Parathyroid adenoma (tissue), 2 donors: ENCODE measurements around the gene LHFPL4.

Experiments used
- H2AFZ ChIP-seq: fragments of 300-600 bp; sonication (generic); one replicate; pipeline ENCODE4 v1.7.0; 2017; ENCODE audit warnings: antibody characterized with exemption, mild to moderate bottlenecking
- H3K27ac ChIP-seq: fragments of 300-600 bp; sonication (generic); one replicate; pipeline ENCODE4 v1.7.0; 2017
- H3K27me3 ChIP-seq: fragments of 300-600 bp; sonication (generic); one replicate; pipeline ENCODE4 v1.7.0; 2017; ENCODE audit warnings: low read length; ENCODE audit not compliant: control insufficient read depth, insufficient read depth
- H3K36me3 ChIP-seq: fragments of 300-600 bp; sonication (generic); one replicate; pipeline ENCODE4 v1.7.0; 2017; ENCODE audit warnings: low read length; ENCODE audit not compliant: control insufficient read depth, insufficient read depth
- H3K4me1 ChIP-seq: fragments of 300-600 bp; sonication (generic); one replicate; pipeline ENCODE4 v1.7.0; 2017; ENCODE audit warnings: control low read depth
- H3K4me2 ChIP-seq: fragments of 300-600 bp; sonication (generic); one replicate; pipeline ENCODE4 v1.7.0; 2017; ENCODE audit warnings: low read length
- H3K4me3 ChIP-seq: fragments of 300-600 bp; sonication (generic); one replicate; pipeline ENCODE4 v1.7.0; 2017; ENCODE audit warnings: low read depth, low read length
- H3K79me2 ChIP-seq: fragments of 300-600 bp; sonication (generic); one replicate; pipeline ENCODE4 v1.7.0; 2017; ENCODE audit warnings: control low read depth
- H3K9ac ChIP-seq: fragments of 300-600 bp; sonication (generic); one replicate; pipeline ENCODE4 v1.7.0; 2017; ENCODE audit warnings: mild to moderate bottlenecking
- H3K9me3 ChIP-seq: fragments of 300-600 bp; sonication (generic); one replicate; pipeline ENCODE4 v1.7.0; 2017; ENCODE audit warnings: low read length; ENCODE audit not compliant: control insufficient read depth
- TF ChIP-seq, protein P1 (sequence below): fragments of 300-600 bp; sonication (generic); IDR thresholded peaks from one replicate; pipeline ENCODE4 v1.7.0; 2017; ENCODE audit warnings: antibody characterized with exemption, mild to moderate bottlenecking
- donor health status: primary hyperparathyroidism.

LHFPL4 gene

DNA sequence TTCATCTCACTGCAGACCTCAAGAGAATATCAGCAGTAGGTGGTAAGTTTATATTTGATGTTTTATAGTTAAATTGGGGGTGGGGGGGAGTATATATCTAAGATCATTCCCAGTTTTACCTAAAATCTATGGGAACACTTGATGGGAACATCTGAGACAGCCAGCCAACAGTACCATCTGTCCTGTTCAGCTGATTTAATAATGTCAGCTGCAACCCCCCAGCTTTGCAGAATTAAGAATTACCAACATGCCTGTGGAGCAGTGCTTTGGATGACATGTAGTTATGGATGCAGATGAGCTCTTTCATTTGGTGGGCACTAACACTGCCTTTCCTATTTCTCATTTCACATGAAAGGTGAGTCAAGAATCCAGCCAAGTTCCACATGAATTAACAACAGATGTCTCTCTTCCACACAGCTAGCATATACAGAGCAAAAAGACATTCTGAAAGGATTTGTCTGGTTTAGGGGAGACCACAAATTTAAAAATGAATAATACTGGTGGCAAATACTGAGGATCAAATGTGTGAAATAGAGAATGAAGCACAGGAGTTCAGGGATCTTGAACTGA lies 80.0 kb downstream of the LHFPL4 start:
- Histone ChIP-seq H3K36me3 (no peaks in the 10 kb centered on the region), H3K4me1 (peaks cover 2% of the 10 kb centered on the region), H3K9ac (no peak overlapping the region)

GRCh38 chr3:9469986-9470385 lies 83.6 kb downstream of the LHFPL4 start:
- Histone ChIP-seq H3K4me3 (no peak overlapping the region), H3K27ac (no peak overlapping the region), H3K4me1 (peaks cover 2% of the 10 kb centered on the region), H3K9ac (no peak overlapping the region), H3K4me2 (no peak overlapping the region), H3K9me3 (no peaks in the 10 kb centered on the region), H3K36me3 (no peaks in the 10 kb centered on the region), H3K27me3 (no peaks in the 10 kb centered on the region), H3K79me2 (peaks cover 9% of the 10 kb centered on the region), H2AFZ (no peak overlapping the region)
- TF ChIP-seq, protein P1, sequence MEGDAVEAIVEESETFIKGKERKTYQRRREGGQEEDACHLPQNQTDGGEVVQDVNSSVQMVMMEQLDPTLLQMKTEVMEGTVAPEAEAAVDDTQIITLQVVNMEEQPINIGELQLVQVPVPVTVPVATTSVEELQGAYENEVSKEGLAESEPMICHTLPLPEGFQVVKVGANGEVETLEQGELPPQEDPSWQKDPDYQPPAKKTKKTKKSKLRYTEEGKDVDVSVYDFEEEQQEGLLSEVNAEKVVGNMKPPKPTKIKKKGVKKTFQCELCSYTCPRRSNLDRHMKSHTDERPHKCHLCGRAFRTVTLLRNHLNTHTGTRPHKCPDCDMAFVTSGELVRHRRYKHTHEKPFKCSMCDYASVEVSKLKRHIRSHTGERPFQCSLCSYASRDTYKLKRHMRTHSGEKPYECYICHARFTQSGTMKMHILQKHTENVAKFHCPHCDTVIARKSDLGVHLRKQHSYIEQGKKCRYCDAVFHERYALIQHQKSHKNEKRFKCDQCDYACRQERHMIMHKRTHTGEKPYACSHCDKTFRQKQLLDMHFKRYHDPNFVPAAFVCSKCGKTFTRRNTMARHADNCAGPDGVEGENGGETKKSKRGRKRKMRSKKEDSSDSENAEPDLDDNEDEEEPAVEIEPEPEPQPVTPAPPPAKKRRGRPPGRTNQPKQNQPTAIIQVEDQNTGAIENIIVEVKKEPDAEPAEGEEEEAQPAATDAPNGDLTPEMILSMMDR = no peak

More for the DNA sequence above, 80.0 kb downstream of the LHFPL4 start:
- Histone ChIP-seq H3K9me3 (no peaks in the 10 kb centered on the region), H3K4me2 (no peak overlapping the region), H2AFZ (no peak overlapping the region), H3K4me3 (no peak overlapping the region), H3K79me2 (no peaks in the 10 kb centered on the region), H3K27ac (no peak overlapping the region), H3K27me3 (no peaks in the 10 kb centered on the region)
- TF ChIP-seq, protein P1 = no peak

DNA sequence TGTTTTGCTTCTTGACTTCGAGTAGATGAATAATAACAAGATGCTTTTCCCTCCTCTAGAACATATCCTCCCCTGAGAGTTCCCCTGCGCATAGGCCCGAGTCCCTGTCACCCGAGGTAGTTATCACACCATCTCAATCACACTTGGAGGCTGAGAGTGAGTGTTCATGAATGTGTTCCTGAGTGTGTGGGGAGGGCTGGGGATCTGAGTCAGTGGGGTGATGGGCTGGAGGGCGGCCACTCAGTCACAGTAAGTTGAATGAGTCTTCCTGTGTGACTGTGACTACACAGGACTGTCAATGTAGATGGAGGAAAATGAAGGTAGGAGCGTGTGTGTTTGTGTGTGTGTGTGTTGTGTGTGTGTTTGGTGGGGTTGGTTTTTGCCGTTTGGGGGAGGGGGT lies 85.2 kb downstream of the LHFPL4 start:
- Histone ChIP-seq H3K9me3 (no peaks in the 10 kb centered on the region), H3K4me1 (peaks cover 2% of the 10 kb centered on the region), H3K36me3 (no peaks in the 10 kb centered on the region), H3K9ac (no peak overlapping the region), H3K27me3 (no peaks in the 10 kb centered on the region), H3K4me3 (no peak overlapping the region), H2AFZ (no peak overlapping the region), H3K27ac (no peak overlapping the region), H3K79me2 (peaks cover 9% of the 10 kb centered on the region), H3K4me2 (no peak overlapping the region)
- TF ChIP-seq, protein P1 = no peak

DNA sequence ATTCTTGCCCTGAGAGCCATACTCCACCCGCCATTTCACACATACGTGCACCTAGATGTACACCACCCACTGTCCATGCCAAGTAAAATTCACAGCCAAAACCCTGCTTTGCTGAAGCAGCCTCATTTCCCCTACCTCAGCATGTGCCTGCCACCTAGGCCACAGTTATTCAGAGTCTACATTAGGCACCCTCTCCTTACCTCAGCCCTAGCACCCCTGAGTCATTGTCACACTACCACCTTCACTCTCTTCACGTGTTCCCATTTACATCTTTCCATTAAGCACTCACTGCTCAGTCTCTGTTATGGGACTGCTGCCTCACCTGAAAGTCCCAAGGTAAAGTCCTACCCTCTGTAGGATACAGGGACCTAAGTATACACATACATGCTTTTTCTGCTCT lies 86.2 kb downstream of the LHFPL4 start:
- no peaks in the 10 kb centered on the region for H3K9me3 ChIP-seq
- peaks cover 2% of the 10 kb centered on the region for H3K4me1 ChIP-seq
- TF ChIP-seq, protein P1 = no peak
- H3K9ac ChIP-seq = no peak overlapping the region
- no peaks in the 10 kb centered on the region for H3K36me3 ChIP-seq
- H3K27me3 ChIP-seq = no peaks in the 10 kb centered on the region
- no peak overlapping the region for H3K4me2 ChIP-seq
- no peak overlapping the region for H2AFZ ChIP-seq
- peaks cover 9% of the 10 kb centered on the region for H3K79me2 ChIP-seq
- H3K27ac ChIP-seq = no peak overlapping the region
- H3K4me3 ChIP-seq = no peak overlapping the region

GRCh38 chr3:9455596-9456131 lies 98.0 kb downstream of the LHFPL4 start:
- no peaks in the 10 kb centered on the region for H3K4me1 ChIP-seq
- no peak overlapping the region for H3K9ac ChIP-seq
- no peak overlapping the region for H3K27ac ChIP-seq
- H3K4me3 ChIP-seq = no peak overlapping the region
- H3K79me2 ChIP-seq = no peaks in the 10 kb centered on the region
- H3K4me2 ChIP-seq = no peak overlapping the region
- TF ChIP-seq, protein P1 = no peak
- no peak overlapping the region for H2AFZ ChIP-seq
- H3K9me3 ChIP-seq = no peaks in the 10 kb centered on the region
- no peaks in the 10 kb centered on the region for H3K27me3 ChIP-seq
- H3K36me3 ChIP-seq = no peaks in the 10 kb centered on the region
